Measurements from ENCODE around the gene RCAN1. TPM values are rescaled to one million over a fixed set of nuclear protein-coding genes. Genes with fewer than 3 reads are reported as not detected.
A peak's percentile ranks its signal among the peaks of the same experiment; 100 is the strongest.

The RCAN1 gene
- total RNA-seq, 1 donor from 2014 or later = 197 TPM

DNA sequence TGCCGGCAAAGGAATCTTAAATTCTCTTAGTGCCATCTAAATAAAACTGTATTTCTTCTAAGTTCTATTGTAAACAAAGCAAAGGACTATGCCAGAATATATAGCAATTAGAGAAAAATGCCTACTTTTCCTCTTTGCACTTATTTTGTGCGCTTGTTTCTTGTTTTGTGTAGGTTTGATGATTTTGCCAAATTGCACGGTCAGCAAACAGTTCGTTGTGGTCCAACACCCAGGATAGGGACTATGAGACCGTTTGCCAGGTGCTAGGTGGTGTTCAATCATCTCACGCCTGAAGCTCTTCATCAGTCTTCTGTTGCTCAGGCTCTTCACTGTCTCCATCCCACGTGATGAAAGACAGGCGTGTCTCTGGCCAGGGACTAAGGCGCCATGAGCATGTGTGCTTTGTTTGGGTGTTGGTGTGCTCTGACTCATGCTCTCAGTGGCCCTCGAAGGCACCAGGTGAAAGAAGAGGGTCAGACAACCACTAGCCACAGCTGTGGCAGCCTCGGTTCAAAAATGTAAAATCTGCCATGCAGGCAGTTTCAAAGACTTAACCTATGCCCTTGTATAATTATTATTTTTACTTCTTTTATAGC is 66.0 kb downstream of the RCAN1 start:
- Mint-ChIP-seq H3K4me1 (ENCODE audit: low read depth, unreplicated experiment) (peaks cover 52% of the 10 kb centered on the region), H3K36me3 (ENCODE audit: low read depth, unreplicated experiment) (no peaks in the 10 kb centered on the region)
- TF ChIP-seq, protein P1, sequence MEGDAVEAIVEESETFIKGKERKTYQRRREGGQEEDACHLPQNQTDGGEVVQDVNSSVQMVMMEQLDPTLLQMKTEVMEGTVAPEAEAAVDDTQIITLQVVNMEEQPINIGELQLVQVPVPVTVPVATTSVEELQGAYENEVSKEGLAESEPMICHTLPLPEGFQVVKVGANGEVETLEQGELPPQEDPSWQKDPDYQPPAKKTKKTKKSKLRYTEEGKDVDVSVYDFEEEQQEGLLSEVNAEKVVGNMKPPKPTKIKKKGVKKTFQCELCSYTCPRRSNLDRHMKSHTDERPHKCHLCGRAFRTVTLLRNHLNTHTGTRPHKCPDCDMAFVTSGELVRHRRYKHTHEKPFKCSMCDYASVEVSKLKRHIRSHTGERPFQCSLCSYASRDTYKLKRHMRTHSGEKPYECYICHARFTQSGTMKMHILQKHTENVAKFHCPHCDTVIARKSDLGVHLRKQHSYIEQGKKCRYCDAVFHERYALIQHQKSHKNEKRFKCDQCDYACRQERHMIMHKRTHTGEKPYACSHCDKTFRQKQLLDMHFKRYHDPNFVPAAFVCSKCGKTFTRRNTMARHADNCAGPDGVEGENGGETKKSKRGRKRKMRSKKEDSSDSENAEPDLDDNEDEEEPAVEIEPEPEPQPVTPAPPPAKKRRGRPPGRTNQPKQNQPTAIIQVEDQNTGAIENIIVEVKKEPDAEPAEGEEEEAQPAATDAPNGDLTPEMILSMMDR (IDR thresholded peaks at IDR 0.05; ENCODE audit: insufficient read depth, low read depth, low read length) = no peak
- no peak for TF ChIP-seq EZH2 (IDR thresholded peaks at IDR 0.05; ENCODE audit: insufficient read depth, low read length)

DNA sequence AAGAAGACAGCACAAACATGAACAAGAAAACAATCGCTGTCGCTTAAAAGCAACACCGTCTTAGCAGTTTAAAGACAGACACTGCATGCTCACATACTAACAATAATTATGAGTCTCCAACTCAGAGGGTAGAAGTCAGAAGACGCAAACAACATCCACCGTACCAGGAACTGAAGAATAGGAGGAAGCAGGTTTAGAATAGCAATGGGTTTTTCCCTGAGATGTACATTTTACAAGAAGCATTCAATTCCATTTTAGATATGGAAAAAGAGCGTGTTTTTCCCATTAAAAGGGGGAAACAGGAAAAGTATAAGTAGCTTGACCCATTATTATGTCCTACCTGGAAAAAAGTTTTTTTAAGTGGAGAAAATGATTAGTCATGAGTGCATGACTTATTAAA is 68.4 kb downstream of the RCAN1 start:
- TF ChIP-seq, protein P1 (IDR thresholded peaks at IDR 0.05; ENCODE audit: insufficient read depth, low read depth, low read length) = no peak
- H3K4me1 Mint-ChIP-seq (ENCODE audit: low read depth, unreplicated experiment) = peaks cover 37% of the 10 kb centered on the region
- no peaks in the 10 kb centered on the region for H3K27me3 ChIP-seq (ENCODE audit: insufficient read depth, low read length)
- H3K36me3 ChIP-seq (ENCODE audit: insufficient read depth, low read length) = no peaks in the 10 kb centered on the region
- H4K20me1 ChIP-seq (ENCODE audit: insufficient read depth, low read length) = no peaks in the 10 kb centered on the region
- H3K4me3 Mint-ChIP-seq (ENCODE audit: unreplicated experiment) = no peak overlapping the region
- H3K27me3 Mint-ChIP-seq (ENCODE audit: low read depth, unreplicated experiment) = no peaks in the 10 kb centered on the region
- H3K27ac ChIP-seq (ENCODE audit: low read depth, low read length) = no peak overlapping the region
- no peak overlapping the region for H3K4me2 ChIP-seq (ENCODE audit: low read length)
- FAIRE-seq = no peak
- peaks cover 3% of the 10 kb centered on the region for H3K9me3 Mint-ChIP-seq (ENCODE audit: unreplicated experiment)
- peak overlapping the region; percentile 31 for H3K27ac Mint-ChIP-seq (ENCODE audit: unreplicated experiment)
- DNase-seq (ENCODE audit: low read depth) = no peak
- no peak overlapping the region for H3K4me3 ChIP-seq (ENCODE audit: insufficient read depth, low read depth, low read length)
- H2AFZ ChIP-seq (ENCODE audit: low read depth, low read length) = no peak overlapping the region
- no peaks in the 10 kb centered on the region for H3K79me2 ChIP-seq (ENCODE audit: insufficient read depth, low read length)
- H3K9me3 ChIP-seq (ENCODE audit: insufficient read depth, low read depth, low read length) = no peaks in the 10 kb centered on the region
- no peak overlapping the region for H3K9ac ChIP-seq (ENCODE audit: low read length)
- H3K4me1 ChIP-seq (ENCODE audit: insufficient read depth, low read length) = peaks cover 19% of the 10 kb centered on the region
- peaks cover 13% of the 10 kb centered on the region for H3K36me3 Mint-ChIP-seq (ENCODE audit: low read depth, unreplicated experiment)

More for the DNA sequence above, 66.0 kb downstream of the RCAN1 start:
- Histone ChIP-seq H3K79me2 (ENCODE audit: insufficient read depth, low read length) (no peaks in the 10 kb centered on the region), H4K20me1 (ENCODE audit: insufficient read depth, low read length) (no peaks in the 10 kb centered on the region), H3K9ac (ENCODE audit: low read length) (no peak overlapping the region), H2AFZ (ENCODE audit: low read depth, low read length) (no peak overlapping the region), H3K27ac (ENCODE audit: low read depth, low read length) (no peak overlapping the region), H3K4me1 (ENCODE audit: insufficient read depth, low read length) (peaks cover 39% of the 10 kb centered on the region), H3K4me3 (ENCODE audit: insufficient read depth, low read depth, low read length) (no peak overlapping the region), H3K4me2 (ENCODE audit: low read length) (no peak overlapping the region), H3K9me3 (ENCODE audit: insufficient read depth, low read depth, low read length) (no peaks in the 10 kb centered on the region), H3K36me3 (ENCODE audit: insufficient read depth, low read length) (no peaks in the 10 kb centered on the region), H3K27me3 (ENCODE audit: insufficient read depth, low read length) (no peaks in the 10 kb centered on the region)
- H3K9me3 Mint-ChIP-seq (ENCODE audit: unreplicated experiment) = no peaks in the 10 kb centered on the region
- no peak overlapping the region for H3K4me3 Mint-ChIP-seq (ENCODE audit: unreplicated experiment)
- no peak for DNase-seq (ENCODE audit: low read depth)
- no peaks in the 10 kb centered on the region for H3K27me3 Mint-ChIP-seq (ENCODE audit: low read depth, unreplicated experiment)
- FAIRE-seq = no peak
- H3K27ac Mint-ChIP-seq (ENCODE audit: unreplicated experiment) = peak overlapping the region; percentile 20

DNA sequence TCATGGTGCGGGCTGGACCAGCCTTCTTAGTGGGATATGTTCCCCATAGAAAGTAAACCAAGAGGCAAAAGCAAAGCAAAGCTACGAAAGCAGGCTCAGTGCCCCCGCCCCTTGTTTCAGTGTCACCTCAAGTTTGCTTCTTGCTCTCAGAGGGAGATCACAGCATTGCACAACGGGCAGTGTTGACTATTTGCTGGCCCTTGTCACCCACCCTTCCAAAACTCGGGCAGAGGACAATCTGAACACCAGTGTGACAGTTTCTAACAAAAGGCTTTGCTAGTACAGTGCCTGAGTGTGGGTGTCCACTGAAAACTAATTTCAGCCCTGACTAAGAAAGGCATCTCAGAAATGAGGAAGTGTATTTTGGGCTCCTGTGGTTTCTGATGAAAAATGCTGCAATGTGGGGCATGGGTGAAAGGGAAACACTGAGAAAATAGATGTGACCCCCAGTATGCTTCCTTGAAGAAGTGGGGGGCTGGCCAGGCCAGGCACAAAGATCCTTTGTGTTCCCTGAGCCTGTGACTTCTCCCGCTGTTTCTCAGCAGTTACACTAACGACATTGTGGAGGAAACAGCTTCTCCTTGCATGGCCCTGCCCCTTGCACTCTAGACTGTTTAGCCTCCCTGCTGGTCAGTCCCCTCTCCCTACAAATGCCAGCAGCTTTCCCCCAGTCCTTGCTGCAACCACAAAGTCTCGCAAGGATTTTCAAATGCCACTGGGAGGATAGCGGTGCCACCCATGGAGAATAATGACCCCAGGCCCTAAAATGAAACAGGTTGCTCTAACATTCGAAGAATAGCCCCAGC is 69.6 kb downstream of the RCAN1 start:
- Histone ChIP-seq H3K27ac (ENCODE audit: low read depth, low read length) (peak overlapping the region; percentile 82), H3K4me2 (ENCODE audit: low read length) (peak overlapping the region; percentile 79), H2AFZ (ENCODE audit: low read depth, low read length) (peak overlapping the region; percentile 59)

More for the DNA sequence above, 69.6 kb downstream of the RCAN1 start:
- Histone ChIP-seq H3K79me2 (ENCODE audit: insufficient read depth, low read length) (no peaks in the 10 kb centered on the region), H3K27me3 (ENCODE audit: insufficient read depth, low read length) (no peaks in the 10 kb centered on the region), H3K36me3 (ENCODE audit: insufficient read depth, low read length) (no peaks in the 10 kb centered on the region), H3K4me3 (ENCODE audit: insufficient read depth, low read depth, low read length) (peak overlapping the region; percentile 41), H3K4me1 (ENCODE audit: insufficient read depth, low read length) (peaks cover 19% of the 10 kb centered on the region), H3K9ac (ENCODE audit: low read length) (peak overlapping the region; percentile 67), H3K9me3 (ENCODE audit: insufficient read depth, low read depth, low read length) (no peaks in the 10 kb centered on the region), H4K20me1 (ENCODE audit: insufficient read depth, low read length) (no peaks in the 10 kb centered on the region)
- H3K4me1 Mint-ChIP-seq (ENCODE audit: low read depth, unreplicated experiment) = peaks cover 33% of the 10 kb centered on the region
- H3K27me3 Mint-ChIP-seq (ENCODE audit: low read depth, unreplicated experiment) = no peaks in the 10 kb centered on the region
- H3K36me3 Mint-ChIP-seq (ENCODE audit: low read depth, unreplicated experiment) = peaks cover 13% of the 10 kb centered on the region
- TF ChIP-seq, protein P1 (IDR thresholded peaks at IDR 0.05; ENCODE audit: insufficient read depth, low read depth, low read length) = no peak
- no peak for TF ChIP-seq EZH2 (IDR thresholded peaks at IDR 0.05; ENCODE audit: insufficient read depth, low read length)
- H3K4me3 Mint-ChIP-seq (ENCODE audit: unreplicated experiment) = peak overlapping the region; percentile 69
- H3K9me3 Mint-ChIP-seq (ENCODE audit: unreplicated experiment) = peaks cover 3% of the 10 kb centered on the region
- peak; percentile 71 for DNase-seq (ENCODE audit: low read depth)
- H3K27ac Mint-ChIP-seq (ENCODE audit: unreplicated experiment) = peak overlapping the region; percentile 100
- FAIRE-seq = peak; percentile 72
